H1 (cell line): ENCODE results near the gene WDCP. TPM values are rescaled to one million over a fixed set of nuclear protein-coding genes. Genes with fewer than 3 reads are reported as not detected.

Experiments
- CTCF ChIA-PET: fragments of 300-600 bp; sonication (Branson Sonifier 250); formaldehyde crosslinking; loops from one replicate; lab custom pipeline; 2021; ENCODE audit not compliant: partially characterized antibody; lab: Charles Lee
- POLR2A ChIA-PET: fragments of 300-600 bp; sonication (Branson Sonifier 250); formaldehyde crosslinking; loops from one replicate; lab custom pipeline; 2021; ENCODE audit warnings: inconsistent platforms; ENCODE audit not compliant: partially characterized antibody; lab: Charles Lee
- DNase-seq, 2 experiments: peaks; one replicate each; pipeline versions ENCODE4 v3.0.0 to v3.0.0-alpha.2; 2010 to 2022; ENCODE audit warnings: low spot score in 2 of 2, low read depth in 1 of 2, mixed read lengths in 1 of 2
- FAIRE-seq: peaks from 2 replicates; lab custom pipeline; 2011; peaks lifted over from hg19 to GRCh38; lab: Jason Lieb, UNC
- H2AFZ ChIP-seq: 2 replicates; pipeline ENCODE4 v1.8.1; 2012; ENCODE audit warnings: low read length, inconsistent platforms
- H2AK5ac ChIP-seq: 2 replicates; pipeline ENCODE4 v1.6.1; 2013; ENCODE audit warnings: low read depth, low read length
- H2BK120ac ChIP-seq: replicated peaks from 2 replicates; pipeline ENCODE3; 2013; ENCODE audit warnings: low read depth, low read length, inconsistent platforms
- H2BK12ac ChIP-seq: 2 replicates; pipeline ENCODE4 v1.6.1; 2013; ENCODE audit warnings: low read depth, low read length
- H2BK15ac ChIP-seq: 2 replicates; pipeline ENCODE4 v1.6.1; 2013; ENCODE audit warnings: low read length
- H2BK20ac ChIP-seq: 2 replicates; pipeline ENCODE4 v1.6.1; 2013; ENCODE audit warnings: low read length
- H2BK5ac ChIP-seq: 2 replicates; pipeline ENCODE4 v1.6.1; 2013; ENCODE audit warnings: low read depth, low read length
- H3K14ac ChIP-seq: 2 replicates; pipeline ENCODE4 v1.6.1; 2013; ENCODE audit warnings: inconsistent platforms; ENCODE audit not compliant: insufficient read length
- H3K18ac ChIP-seq: 2 replicates; pipeline ENCODE4 v1.6.1; 2013; ENCODE audit warnings: low read length; ENCODE audit errors: extremely low read depth
- H3K23ac ChIP-seq: 2 replicates; pipeline ENCODE4 v1.6.1; 2013; ENCODE audit warnings: inconsistent platforms; ENCODE audit not compliant: insufficient read length
- H3K23me2 ChIP-seq: 2 replicates; pipeline ENCODE4 v1.6.1; 2013; ENCODE audit warnings: low read depth, low read length
- H3K27ac ChIP-seq: 2 replicates; pipeline ENCODE4 v1.6.1; 2011; ENCODE audit warnings: low read depth, low read length, inconsistent platforms
- H3K27me3 ChIP-seq, 4 experiments: replicated peaks in 1 of 4; 1 replicate in 1 of 4; 2 replicates in 3 of 4; pipeline versions ENCODE4 v1.6.1 to v1.8.1; 2011 to 2013; ENCODE audit warnings: low read length in 3 of 4, mild to moderate bottlenecking in 3 of 4, inconsistent platforms in 2 of 4, mixed read lengths in 2 of 4, moderate library complexity in 1 of 4; ENCODE audit not compliant: control insufficient read depth in 3 of 4, insufficient read depth in 3 of 4; ENCODE audit errors: extremely low read depth in 1 of 4
- H3K36me3 ChIP-seq, 4 experiments: 2 replicates each; pipeline versions ENCODE4 v1.6.1 to v1.8.1; 2011 to 2013; ENCODE audit warnings: mild to moderate bottlenecking in 4 of 4, low read length in 3 of 4, moderate library complexity in 2 of 4, control low read depth in 1 of 4, inconsistent platforms in 1 of 4; ENCODE audit not compliant: insufficient read depth in 4 of 4, control insufficient read depth in 2 of 4
- H3K4ac ChIP-seq: replicated peaks from 2 replicates; pipeline ENCODE3; 2013; ENCODE audit warnings: low read length, low read depth, mixed read lengths, inconsistent platforms; ENCODE audit not compliant: insufficient read length
- H3K4me1 ChIP-seq, 4 experiments: replicated peaks in 1 of 4; 1 replicate in 1 of 4; 2 replicates in 3 of 4; pipeline versions ENCODE4 v1.6.1 to v1.8.1; 2011 to 2013; ENCODE audit warnings: low read length in 3 of 4, inconsistent platforms in 2 of 4, mixed read lengths in 1 of 4; ENCODE audit not compliant: insufficient read depth in 4 of 4, control insufficient read depth in 3 of 4
- H3K4me2 ChIP-seq, 2 experiments: 2 replicates each; pipeline versions ENCODE4 v1.6.1 to v1.8.1; 2011 to 2013; ENCODE audit warnings: low read depth in 2 of 2, low read length in 2 of 2, control low read depth in 1 of 2, inconsistent platforms in 1 of 2, mild to moderate bottlenecking in 1 of 2; ENCODE audit not compliant: insufficient read depth in 1 of 2
- H3K4me3 ChIP-seq, 4 experiments: fragments of 200-600, 300-600 bp in 1 of 4; sonication (generic), shearing (Covaris generic), sonication (Bioruptor Twin) in 1 of 4; 2 replicates each; pipeline versions ENCODE4 v1.5.1 to v1.8.1; 2011 to 2016; ENCODE audit warnings: low read length in 4 of 4, low read depth in 3 of 4, control low read depth in 2 of 4, inconsistent platforms in 2 of 4, mild to moderate bottlenecking in 2 of 4, mixed read lengths in 1 of 4, moderate library complexity in 1 of 4; ENCODE audit not compliant: insufficient read depth in 2 of 4; ENCODE audit errors: extremely low read depth in 1 of 4
- H3K56ac ChIP-seq: replicated peaks from 2 replicates; pipeline ENCODE3; 2013; ENCODE audit warnings: low read depth, mild to moderate bottlenecking, mixed read lengths, low read length, inconsistent platforms; ENCODE audit not compliant: insufficient read length
- H3K79me1 ChIP-seq: 2 replicates; pipeline ENCODE4 v1.6.1; 2013; ENCODE audit warnings: low read depth, low read length, control low read depth
- H3K79me2 ChIP-seq, 2 experiments: 2 replicates each; pipeline versions ENCODE4 v1.6.1 to v1.8.1; 2012 to 2013; ENCODE audit warnings: low read length in 2 of 2, mild to moderate bottlenecking in 2 of 2, inconsistent platforms in 1 of 2; ENCODE audit not compliant: insufficient read depth in 2 of 2, control insufficient read depth in 1 of 2
- H3K9ac ChIP-seq, 4 experiments: replicated peaks in 1 of 4; 1 replicate in 1 of 4; 2 replicates in 3 of 4; pipeline versions ENCODE4 v1.6.1 to v1.8.1; 2011 to 2013; ENCODE audit warnings: low read depth in 3 of 4, low read length in 3 of 4, control low read depth in 2 of 4, mild to moderate bottlenecking in 2 of 4, moderate library complexity in 2 of 4, inconsistent platforms in 1 of 4; ENCODE audit errors: extremely low read depth in 1 of 4
- H3K9me3 ChIP-seq, 2 experiments: 2 replicates each; pipeline versions ENCODE4 v1.6.1 to v1.8.1; 2012 to 2013; ENCODE audit warnings: mild to moderate bottlenecking in 2 of 2, moderate library complexity in 2 of 2, control low read depth in 1 of 2, inconsistent platforms in 1 of 2, low read depth in 1 of 2, low read length in 1 of 2, mixed read lengths in 1 of 2; ENCODE audit not compliant: insufficient read depth in 2 of 2
- H4K20me1 ChIP-seq, 2 experiments: replicated peaks in 1 of 2; 2 replicates each; pipeline versions ENCODE3 to v1.8.1; 2011 to 2013; ENCODE audit warnings: inconsistent platforms in 2 of 2, low read length in 2 of 2, mild to moderate bottlenecking in 1 of 2; ENCODE audit not compliant: insufficient read depth in 2 of 2, control insufficient read depth in 1 of 2
- H4K5ac ChIP-seq: 2 replicates; pipeline ENCODE4 v1.6.1; 2013; ENCODE audit warnings: low read length, low read depth, mixed read lengths, inconsistent platforms; ENCODE audit not compliant: insufficient read length
- H4K8ac ChIP-seq: 2 replicates; pipeline ENCODE4 v1.8.0; 2013; ENCODE audit warnings: mild to moderate bottlenecking, moderate library complexity, low read length, inconsistent platforms; ENCODE audit not compliant: insufficient read depth; ENCODE audit errors: extremely low read depth
- H4K91ac ChIP-seq: replicated peaks from 2 replicates; pipeline ENCODE3; 2013; ENCODE audit warnings: low read length, mixed read lengths, inconsistent platforms; ENCODE audit not compliant: insufficient read length
- WGBS, 2 experiments: shearing (Covaris generic) in 1 of 2; methylation state at CpG; one replicate each; pipeline versions ENCODE4 v1.1.6 to v1.1.7; 2013 to 2015; ENCODE audit warnings: low lambda C conversion rate in 2 of 2, mixed read lengths in 2 of 2, inconsistent platforms in 1 of 2, low coverage in 1 of 2, missing lambda C conversion rate in 1 of 2; ENCODE audit not compliant: insufficient replicate concordance in 2 of 2, insufficient coverage in 1 of 2, insufficient read length in 1 of 2; ENCODE audit errors: extremely low coverage in 1 of 2, missing lambda C conversion rate in 1 of 2; 5-methylcytosine and 5-hydroxymethylcytosine counted together
- polyA plus RNA-seq, 7 experiments: library from polyadenylated mRNA; depleted of rRNA in 3 of 7; stranded (reverse) in 5 of 7; unstranded in 2 of 7; fragments of >200 nt in 5 of 7; fragments of 200-250 nt in 2 of 7; gene quantifications; 1 replicate in 5 of 7; 2 replicates in 1 of 7; 4 replicates in 1 of 7; pipeline versions ENCODE4 v1.2.1 to v1.2.3, GENCODE V29; 2011 to 2013; ENCODE audit warnings: missing spikeins in 2 of 7, mixed read lengths in 2 of 7
- total RNA-seq: library from RNA; stranded (reverse); fragmentation: NEBNext Ultra II Directional; extraction: Animal tissue kit (Norgen Biotek cat#: 25700); gene quantifications from 2 replicates; pipeline ENCODE4 v1.2.1, GENCODE V29; 2021
- TF ChIP-seq, protein P1 (sequence below): IDR thresholded peaks from 2 replicates; pipeline ENCODE4 v1.6.1; 2012; ENCODE audit warnings: inconsistent platforms

WDCP gene
- total and polyA plus RNA-seq, 2 of the 8 experiments (the other 6 are each of a cell fraction or from before 2014, with no cell fraction given), result 19.2 to 40.1 TPM

DNA sequence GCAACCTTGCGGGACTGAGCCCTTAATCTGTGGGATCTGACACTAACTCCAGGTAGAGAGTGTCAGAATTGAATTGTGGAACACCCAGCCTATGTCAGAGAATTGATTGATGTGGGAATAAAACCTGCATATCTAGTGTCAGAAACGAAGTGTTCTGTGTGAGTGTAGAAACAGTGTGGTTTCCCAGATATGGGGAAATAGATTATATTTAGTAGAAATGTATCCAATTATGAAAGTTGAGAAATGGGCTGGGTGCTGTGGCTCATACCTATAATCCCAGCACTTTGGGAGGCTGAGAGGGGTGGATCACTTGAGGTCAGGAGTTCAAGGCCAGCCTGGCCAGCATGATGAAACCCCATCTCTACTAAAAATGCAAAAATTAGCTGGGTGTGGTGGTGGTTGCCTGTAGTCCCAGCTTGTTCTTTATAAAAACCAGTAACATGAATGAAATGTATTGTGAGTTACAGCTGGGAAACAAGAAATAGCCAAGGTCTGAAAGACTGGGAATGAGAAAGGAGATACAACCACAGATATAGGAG is 41.7 kb upstream of the WDCP start:
- TF ChIP-seq, protein P1, sequence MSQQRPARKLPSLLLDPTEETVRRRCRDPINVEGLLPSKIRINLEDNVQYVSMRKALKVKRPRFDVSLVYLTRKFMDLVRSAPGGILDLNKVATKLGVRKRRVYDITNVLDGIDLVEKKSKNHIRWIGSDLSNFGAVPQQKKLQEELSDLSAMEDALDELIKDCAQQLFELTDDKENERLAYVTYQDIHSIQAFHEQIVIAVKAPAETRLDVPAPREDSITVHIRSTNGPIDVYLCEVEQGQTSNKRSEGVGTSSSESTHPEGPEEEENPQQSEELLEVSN, result no peak
- DNase-seq (no peak), FAIRE-seq (no peak)
- H2BK12ac ChIP-seq, result no peak overlapping the region
- ChIA-PET CTCF (interaction anchor here (3.3 kb wide), 1 partner anchor 25 kb away, joined by 8 read pairs; no protein-coding TSS in a partner anchor), POLR2A (interaction anchor here (0.6 kb wide), 1 partner anchor 209 kb away, joined by 3 read pairs; no protein-coding TSS in a partner anchor)
- H4K5ac ChIP-seq, result no peak overlapping the region
- no peak overlapping the region for H2BK15ac ChIP-seq
- no peaks in the 10 kb centered on the region for H3K79me1 ChIP-seq
- no peak overlapping the region for H2AFZ ChIP-seq
- no peak overlapping the region for H3K18ac ChIP-seq
- no peaks in the 10 kb centered on the region for H4K20me1 ChIP-seq
- 62% methylated on average over 2 of the region's 2 CpGs; no CpG with 5 or more reads in 1 of the 2 experiments for WGBS, 2 experiments
- H3K4ac ChIP-seq, result no peak overlapping the region
- H3K4me3 ChIP-seq, result no peak overlapping the region
- H2BK120ac ChIP-seq, result no peak overlapping the region
- no peaks in the 10 kb centered on the region for H3K79me2 ChIP-seq
- H3K27ac ChIP-seq, result no peak overlapping the region
- H3K27me3 ChIP-seq, result no peaks in the 10 kb centered on the region
- no peak overlapping the region for H3K9ac ChIP-seq
- peaks cover 2 to 6% (median 6%) of the 10 kb centered on the region in 4 experiments; a peak in 6 of 7 replicates for H3K4me1 ChIP-seq
- H2BK5ac ChIP-seq, result no peak overlapping the region
- H3K23ac ChIP-seq, result no peak overlapping the region
- H3K23me2 ChIP-seq, result peaks cover 8% of the 10 kb centered on the region
- H2BK20ac ChIP-seq, result no peak overlapping the region
- H3K14ac ChIP-seq, result no peak overlapping the region
- H3K4me2 ChIP-seq, result no peak overlapping the region
- H3K56ac ChIP-seq, result no peak overlapping the region
- H3K9me3 ChIP-seq, result no peaks in the 10 kb centered on the region
- no peak overlapping the region for H2AK5ac ChIP-seq
- no peak overlapping the region for H4K8ac ChIP-seq
- no peaks in the 10 kb centered on the region for H3K36me3 ChIP-seq
- no peak overlapping the region for H4K91ac ChIP-seq
